SK-N-DZ (cell line): Measurements from ENCODE around the gene FURIN.

Experiments
- small RNA-seq, 2 experiments: library from RNA; depleted of rRNA; stranded (forward); fragments of <200 nt; gene quantifications; one replicate each; pipeline ENCODE3, GENCODE V24; 2014

FURIN gene

Small RNA genes lying within 50 kb of the gene (small RNA-seq; reads per million reads assigned to genes)
- 0 reads per million in 2 experiments for gene RN7SL363P
